WTC11 (cell line): ENCODE data around the gene NPAS3. TPM values are rescaled to one million over a fixed set of nuclear protein-coding genes. Genes with fewer than 3 reads are reported as not detected.

Experiments
- ATAC-seq: fragments of 200-7000 bp; cut with Tn5 transposase; 2 replicates; pipeline ENCODE4 v1.10.0; 2021; ENCODE audit warnings: mild to moderate bottlenecking, moderate library complexity
- CTCF ChIA-PET: fragments of 300-600 bp; sonication (Branson Sonifier 250); formaldehyde crosslinking; loops from one replicate; lab custom pipeline; 2021; ENCODE audit warnings: antibody characterized with exemption; lab: Charles Lee
- POLR2A ChIA-PET: fragments of 350-600 bp; sonication (Branson Sonifier 250); formaldehyde crosslinking; loops from one replicate; lab custom pipeline; 2021; ENCODE audit warnings: antibody characterized with exemption; lab: Charles Lee
- DNase-seq: peaks from one replicate; pipeline ENCODE4 v3.0.0; 2021; ENCODE audit warnings: low spot score
- H3K27ac Mint-ChIP-seq: 2 replicates; pipeline ENCODE4 v1.8.0; 2021; ENCODE audit warnings: mixed read lengths
- H3K27me3 Mint-ChIP-seq: 2 replicates; pipeline ENCODE4 v1.8.0; 2021; ENCODE audit warnings: low read depth, mild to moderate bottlenecking, moderate library complexity, mixed read lengths
- H3K36me3 Mint-ChIP-seq: 2 replicates; pipeline ENCODE4 v1.8.0; 2021; ENCODE audit warnings: mixed read lengths
- H3K4me1 Mint-ChIP-seq: 2 replicates; pipeline ENCODE4 v1.8.0; 2022; ENCODE audit warnings: mixed read lengths
- H3K4me3 Mint-ChIP-seq: 2 replicates; pipeline ENCODE4 v1.8.0; 2021; ENCODE audit warnings: mild to moderate bottlenecking, moderate library complexity, mixed read lengths
- H3K9me3 Mint-ChIP-seq: 2 replicates; pipeline ENCODE4 v1.8.0; 2021; ENCODE audit warnings: mixed read lengths
- ARID4B ChIP-seq: sonication (generic); formaldehyde crosslinking; IDR thresholded peaks from 2 replicates; pipeline ENCODE4 v1.8.0; 2023; ENCODE audit warnings: missing genetic modification reagents, mild to moderate bottlenecking, borderline replicate concordance
- ATF2 ChIP-seq: sonication (generic); formaldehyde crosslinking; IDR thresholded peaks from 2 replicates; pipeline ENCODE4 v1.8.1; 2022; ENCODE audit warnings: low read depth, missing genetic modification reagents, borderline replicate concordance
- E2F1 ChIP-seq: sonication (generic); formaldehyde crosslinking; IDR thresholded peaks from 2 replicates; pipeline ENCODE4 v1.8.0; 2022; ENCODE audit warnings: mild to moderate bottlenecking, missing genetic modification reagents
- FOXP4 ChIP-seq: sonication (generic); formaldehyde crosslinking; IDR thresholded peaks from 2 replicates; pipeline ENCODE4 v1.8.0; 2022; ENCODE audit warnings: mild to moderate bottlenecking, missing genetic modification reagents
- MAX ChIP-seq: sonication (generic); formaldehyde crosslinking; IDR thresholded peaks from 2 replicates; pipeline ENCODE4 v1.8.0; 2022; ENCODE audit warnings: mild to moderate bottlenecking, missing genetic modification reagents
- MYBL2 ChIP-seq: sonication (generic); formaldehyde crosslinking; IDR thresholded peaks from 2 replicates; pipeline ENCODE4 v1.8.1; 2023; ENCODE audit warnings: mild to moderate bottlenecking, moderate library complexity, missing genetic modification reagents
- NFE2L1 ChIP-seq: sonication (generic); formaldehyde crosslinking; IDR thresholded peaks from 2 replicates; pipeline ENCODE4 v1.8.1; 2023; ENCODE audit warnings: missing genetic modification reagents
- USF1 ChIP-seq: sonication (generic); formaldehyde crosslinking; IDR thresholded peaks from 2 replicates; pipeline ENCODE4 v1.8.0; 2022; ENCODE audit warnings: mild to moderate bottlenecking, missing genetic modification reagents
- ZMAT4 ChIP-seq: fragments of 250-450 bp; sonication (Bioruptor Pico); IDR thresholded peaks from 2 replicates; pipeline ENCODE4 v1.9.0; 2021; ENCODE audit warnings: mild to moderate bottlenecking
- ZNF281 ChIP-seq: sonication (generic); formaldehyde crosslinking; IDR thresholded peaks from 2 replicates; pipeline ENCODE4 v1.8.0; 2023; ENCODE audit warnings: mild to moderate bottlenecking, missing genetic modification reagents
- ZNF671 ChIP-seq: fragments of 250-450 bp; sonication (Bioruptor Pico); IDR thresholded peaks from 2 replicates; pipeline ENCODE4 v1.8.0; 2021; ENCODE audit warnings: mild to moderate bottlenecking
- total RNA-seq: library from RNA; stranded (reverse); gene quantifications from 3 replicates; pipeline ENCODE4 v1.2.3, GENCODE V29; 2021

Gene NPAS3
- total RNA-seq, 1 experiment from 2014 or later: 3.2 TPM

GRCh38 chr14:33714527-33715226 is 776.0 kb downstream of the NPAS3 start (continued):
- no peak for TF ChIP-seq MAX (CRISPR knock-in tag)
- no peak for TF ChIP-seq ZNF671 (CRISPR knock-in tag)
- TF ChIP-seq ZNF281 (CRISPR knock-in tag): no peak
- TF ChIP-seq USF1 (CRISPR knock-in tag): no peak
- no peak for TF ChIP-seq ZMAT4
- TF ChIP-seq MYBL2 (CRISPR knock-in tag): no peak
- TF ChIP-seq FOXP4 (CRISPR knock-in tag): no peak
- TF ChIP-seq, all 79 proteins: peak for 0

- no peak for TF ChIP-seq E2F1 (CRISPR knock-in tag)
- CTCF ChIA-PET: interaction anchor here (1.2 kb wide), 1 partner anchor 39 kb away, joined by 3 read pairs; no protein-coding TSS in a partner anchor
- Mint-ChIP-seq H3K27ac (no peak overlapping the region), H3K4me1 (peaks cover 22% of the 10 kb centered on the region), H3K36me3 (no peaks in the 10 kb centered on the region), H3K27me3 (no peaks in the 10 kb centered on the region), H3K4me3 (no peak overlapping the region), H3K9me3 (peaks cover 3% of the 10 kb centered on the region)
- DNase-seq (no peak), ATAC-seq (no peak)
- POLR2A ChIA-PET: no interaction called here
Measured at GRCh38 chr14:33715227-33715528, 776.5 kb downstream of the NPAS3 start.

GRCh38 chr14:33716921-33717320 is 778.2 kb downstream of the NPAS3 start:
- ChIA-PET POLR2A (interaction anchor here (0.5 kb wide), 1 partner anchor 741 kb away, joined by 3 read pairs; no protein-coding TSS in a partner anchor), CTCF (no interaction called here)
- H3K4me1 Mint-ChIP-seq: peaks cover 14% of the 10 kb centered on the region
- no peaks in the 10 kb centered on the region for H3K27me3 Mint-ChIP-seq
- peaks cover 3% of the 10 kb centered on the region for H3K9me3 Mint-ChIP-seq
- H3K36me3 Mint-ChIP-seq: no peaks in the 10 kb centered on the region
- no peak for TF ChIP-seq ARID4B
- no peak for TF ChIP-seq ATF2 (CRISPR knock-in tag)
- TF ChIP-seq ZNF281 (CRISPR knock-in tag): no peak
- TF ChIP-seq NFE2L1 (CRISPR knock-in tag): no peak
- DNase-seq (no peak), ATAC-seq (no peak)
- no peak overlapping the region for H3K4me3 Mint-ChIP-seq
- no peak overlapping the region for H3K27ac Mint-ChIP-seq
